ENCODE measurements around the gene SLC6A6.

SLC6A6 gene

DNA sequence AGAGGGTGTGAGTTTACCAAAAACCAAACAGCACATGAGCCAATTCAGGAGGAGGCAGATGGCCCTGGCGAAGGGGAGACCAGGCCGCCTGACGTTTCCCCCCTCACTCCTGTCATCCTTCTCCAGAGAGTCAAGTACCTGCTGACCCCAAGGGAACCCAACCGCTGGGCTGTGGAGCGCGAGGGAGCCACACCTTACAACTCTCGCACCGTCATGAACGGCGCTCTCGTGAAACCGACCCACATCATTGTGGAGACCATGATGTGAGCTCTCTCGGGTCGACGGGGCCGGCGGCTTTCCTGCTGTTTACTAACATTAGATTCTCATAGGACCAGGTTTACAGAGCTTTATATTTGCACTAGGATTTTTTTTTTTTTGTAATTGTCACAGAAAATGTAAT, 82.3 kb downstream of the SLC6A6 start:
- DNase-seq (ENCODE audit: low read depth in 2 of 2), result no peak

DNA sequence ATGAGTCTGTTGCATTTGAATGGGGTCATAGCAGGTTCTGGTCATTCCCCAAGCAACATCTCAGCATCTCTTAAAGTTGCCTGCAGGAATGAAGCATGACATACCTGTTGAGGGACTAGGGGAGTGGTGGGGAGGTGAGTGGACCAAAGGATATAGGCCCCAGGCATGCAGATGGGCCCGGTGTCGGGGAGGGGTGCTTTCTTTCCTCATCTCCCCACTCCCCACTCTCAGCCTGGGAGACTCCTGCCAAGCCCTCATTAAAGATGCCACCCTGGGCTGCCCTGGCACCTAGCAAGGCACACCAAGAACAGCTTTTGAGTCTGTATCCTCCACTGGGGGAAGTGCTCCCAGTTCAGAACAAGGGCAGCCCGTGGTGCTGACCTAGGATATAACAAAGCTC, 83.6 kb downstream of the SLC6A6 start:
- DNase-seq (ENCODE audit: low read depth in 2 of 2), result no peak

DNA sequence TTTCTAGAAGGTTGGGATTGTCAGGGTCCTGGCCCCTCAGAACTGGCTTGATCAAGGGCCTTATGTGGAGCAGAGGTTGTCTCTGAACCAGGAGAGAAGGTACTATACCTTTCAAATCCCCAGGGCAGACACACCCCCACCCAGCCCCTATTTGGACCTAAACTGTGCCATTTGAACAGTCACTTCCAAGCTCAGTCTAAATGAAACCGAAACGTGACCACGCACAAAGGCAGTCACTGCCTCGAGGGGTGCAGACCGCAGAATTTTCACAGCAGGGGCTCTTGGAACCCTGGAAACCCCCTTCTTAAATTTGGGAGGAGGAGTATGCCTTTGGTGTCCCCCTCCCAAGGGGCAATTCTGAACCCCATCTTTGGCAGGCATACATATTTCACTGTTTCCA, 84.1 kb downstream of the SLC6A6 start:
- no peak for DNase-seq (ENCODE audit: low read depth in 2 of 2)

DNA sequence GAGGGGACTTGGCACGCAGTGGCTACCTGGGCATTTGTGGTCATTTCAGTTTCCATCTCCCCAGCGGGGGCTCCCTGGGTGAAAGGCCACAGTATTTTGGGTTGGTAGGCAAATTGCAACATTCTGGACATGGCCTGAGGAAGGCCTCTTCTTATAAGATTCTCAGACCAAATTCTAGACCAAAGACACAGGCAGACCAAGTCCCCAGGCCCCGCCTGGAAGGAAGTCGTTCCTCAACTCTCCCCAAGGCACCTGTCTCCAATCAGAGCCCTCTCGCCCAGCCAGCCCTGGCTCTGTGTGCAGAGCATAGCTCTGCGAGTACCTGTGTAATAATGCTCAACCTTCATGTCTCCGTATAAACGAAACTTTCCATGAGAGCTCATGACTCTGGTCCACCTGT, 84.7 kb downstream of the SLC6A6 start:
- no peak for DNase-seq (ENCODE audit: low read depth in 2 of 2)

DNA sequence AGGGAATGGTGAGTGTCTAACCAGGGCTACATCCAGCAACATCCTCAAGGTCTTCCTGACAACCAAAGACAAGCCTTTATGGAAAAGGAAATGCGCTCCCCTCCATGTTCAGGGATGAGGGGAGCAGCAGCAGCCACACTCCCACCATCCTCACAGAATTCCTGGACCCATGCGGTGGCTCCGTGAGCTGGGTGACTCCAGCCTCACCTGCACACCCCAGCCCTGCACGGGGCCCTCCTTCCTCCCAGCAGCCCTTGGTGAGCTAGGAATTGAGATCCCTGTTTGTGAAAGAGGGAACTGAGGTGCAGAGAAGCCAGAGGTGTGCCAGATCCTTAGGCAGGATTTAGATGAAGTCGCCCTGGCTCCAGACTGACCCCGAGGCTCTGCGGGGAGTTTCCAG, 85.4 kb downstream of the SLC6A6 start:
- DNase-seq (ENCODE audit: low read depth in 2 of 2), result no peak

DNA sequence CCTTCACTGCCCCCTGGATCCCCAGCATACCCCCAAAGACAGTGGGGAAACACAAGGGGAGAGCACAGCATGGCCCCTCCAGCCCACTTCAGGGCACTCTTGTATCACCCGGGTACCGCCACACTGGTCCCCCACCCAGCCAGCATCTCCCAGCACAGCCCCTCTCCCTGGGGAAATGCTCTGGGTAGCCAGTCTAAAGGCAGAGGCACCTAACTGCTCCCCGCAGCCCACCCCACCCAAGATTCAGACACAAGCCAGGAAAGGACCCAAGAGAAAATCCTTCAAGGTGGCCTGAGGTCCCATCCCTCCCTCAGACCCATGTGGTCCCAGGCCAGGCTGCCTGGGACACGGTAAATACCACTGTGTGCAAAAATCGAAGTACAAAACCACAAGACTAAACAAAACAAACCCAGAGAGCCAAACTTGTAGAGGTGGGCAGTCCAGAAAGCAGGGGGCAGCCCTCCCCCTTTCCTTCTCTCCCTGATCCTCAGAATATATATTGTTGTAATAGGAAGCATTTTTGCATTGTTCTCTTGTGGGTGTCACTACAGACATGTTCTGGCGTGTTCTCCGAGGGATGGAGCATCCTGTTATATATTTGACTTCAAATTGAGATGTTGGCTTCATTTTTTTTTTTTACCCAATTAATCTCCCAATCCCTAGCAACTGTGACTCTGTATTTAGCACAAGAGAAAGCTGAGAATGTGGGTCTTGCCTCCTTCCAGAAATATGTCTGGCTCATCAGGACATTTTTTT, 86.1 kb downstream of the SLC6A6 start:
- no peak for DNase-seq (ENCODE audit: low read depth in 2 of 2)

DNA sequence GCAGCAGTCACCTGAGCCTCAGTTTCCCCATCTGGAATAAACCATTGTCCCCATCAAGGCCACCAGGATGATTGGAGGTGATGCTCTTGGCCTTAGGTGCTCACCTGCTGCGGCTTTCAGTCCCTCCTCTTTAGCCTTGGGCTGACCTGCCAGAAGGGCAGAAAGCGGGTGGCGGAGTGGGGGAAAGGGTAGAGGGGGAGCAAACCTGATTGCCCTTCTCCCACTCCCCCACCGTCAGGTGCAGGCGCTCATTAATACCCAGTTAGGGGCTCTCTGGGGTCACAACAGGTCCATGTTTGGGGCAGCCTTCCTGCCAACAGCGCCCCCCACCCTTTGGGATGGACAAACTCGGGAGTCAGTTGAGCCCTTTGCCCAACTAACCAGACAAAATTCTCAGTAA, 87.2 kb downstream of the SLC6A6 start:
- DNase-seq (ENCODE audit: low read depth in 2 of 2), result no peak

DNA sequence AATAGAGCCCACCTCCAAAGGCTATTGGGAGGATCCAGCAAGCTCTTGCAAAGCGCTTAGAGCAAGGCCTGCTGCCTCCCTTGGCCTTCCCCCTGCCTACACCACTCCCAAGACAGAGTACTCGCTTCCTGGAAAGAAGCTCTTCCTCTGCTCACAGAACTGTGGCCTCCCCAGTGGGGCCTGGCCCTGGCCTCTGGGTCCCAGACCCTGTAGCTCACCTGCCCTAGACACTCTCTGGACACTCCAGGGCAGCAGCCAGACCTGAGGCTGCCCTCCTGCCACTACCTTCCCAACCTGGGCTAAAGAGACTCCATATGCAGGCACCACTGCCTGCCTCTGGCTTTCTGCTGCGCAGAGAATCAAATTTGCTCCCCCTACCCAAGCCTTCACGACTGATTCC, 87.8 kb downstream of the SLC6A6 start:
- no peak for DNase-seq (ENCODE audit: low read depth in 2 of 2)

DNA sequence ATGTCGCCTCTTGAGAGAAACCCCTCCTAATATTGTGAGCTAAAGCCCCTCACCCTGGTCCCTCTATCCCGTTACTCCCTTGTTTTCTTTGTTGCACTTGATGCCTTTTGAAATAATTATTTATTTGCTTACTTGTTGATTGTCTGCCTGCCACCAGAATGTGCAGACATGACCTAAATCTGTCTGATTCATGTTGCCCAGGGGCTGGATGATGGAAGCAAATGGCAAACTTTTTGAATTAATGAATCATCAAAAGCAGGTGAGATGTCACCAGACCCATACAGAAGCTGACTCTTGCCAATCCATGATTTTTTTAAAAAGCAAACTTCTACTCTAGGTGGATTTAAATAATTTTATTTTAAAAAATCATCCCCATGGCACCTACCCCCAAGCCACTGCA, 88.4 kb downstream of the SLC6A6 start:
- DNase-seq (ENCODE audit: low read depth in 2 of 2), result no peak

DNA sequence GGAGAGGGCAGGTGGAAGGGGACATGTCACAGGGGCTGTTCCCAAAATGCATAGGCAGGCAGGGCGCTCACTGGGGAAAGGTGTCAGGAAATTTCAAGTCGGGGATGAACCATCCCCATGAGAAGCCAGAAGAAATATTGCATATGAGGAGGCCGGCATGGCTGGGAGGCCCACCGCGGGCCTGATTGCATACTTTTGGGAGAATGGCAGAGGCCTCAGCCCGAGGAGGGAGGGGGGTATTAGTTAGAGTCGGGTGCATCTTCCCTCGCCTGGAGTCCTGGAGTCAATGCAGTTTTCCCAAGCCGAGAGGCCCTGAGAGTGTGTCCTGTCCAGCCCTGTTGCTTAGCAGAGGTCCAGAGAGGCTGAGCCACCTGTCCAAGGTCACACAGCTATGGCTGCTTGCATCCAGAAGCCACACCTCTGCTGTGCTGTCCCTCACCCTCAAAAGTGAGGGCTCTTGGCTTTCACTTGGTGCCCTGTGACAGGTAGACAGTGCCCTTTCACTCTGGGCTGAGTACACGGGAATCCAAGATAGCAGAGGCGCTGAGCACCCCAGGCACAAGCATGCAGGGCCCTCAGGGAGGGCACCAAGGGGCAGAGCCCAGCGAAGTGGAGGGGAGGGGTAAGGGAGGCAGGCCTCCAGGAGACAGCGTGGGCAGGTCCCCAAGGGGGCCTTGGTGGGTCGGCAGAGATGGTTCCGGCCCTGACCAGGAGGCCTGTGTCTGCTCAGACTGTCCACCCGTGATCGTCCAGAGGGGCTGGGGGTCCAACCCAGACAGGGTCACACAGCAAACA, 89.2 kb downstream of the SLC6A6 start:
- no peak for DNase-seq (ENCODE audit: low read depth in 2 of 2)

DNA sequence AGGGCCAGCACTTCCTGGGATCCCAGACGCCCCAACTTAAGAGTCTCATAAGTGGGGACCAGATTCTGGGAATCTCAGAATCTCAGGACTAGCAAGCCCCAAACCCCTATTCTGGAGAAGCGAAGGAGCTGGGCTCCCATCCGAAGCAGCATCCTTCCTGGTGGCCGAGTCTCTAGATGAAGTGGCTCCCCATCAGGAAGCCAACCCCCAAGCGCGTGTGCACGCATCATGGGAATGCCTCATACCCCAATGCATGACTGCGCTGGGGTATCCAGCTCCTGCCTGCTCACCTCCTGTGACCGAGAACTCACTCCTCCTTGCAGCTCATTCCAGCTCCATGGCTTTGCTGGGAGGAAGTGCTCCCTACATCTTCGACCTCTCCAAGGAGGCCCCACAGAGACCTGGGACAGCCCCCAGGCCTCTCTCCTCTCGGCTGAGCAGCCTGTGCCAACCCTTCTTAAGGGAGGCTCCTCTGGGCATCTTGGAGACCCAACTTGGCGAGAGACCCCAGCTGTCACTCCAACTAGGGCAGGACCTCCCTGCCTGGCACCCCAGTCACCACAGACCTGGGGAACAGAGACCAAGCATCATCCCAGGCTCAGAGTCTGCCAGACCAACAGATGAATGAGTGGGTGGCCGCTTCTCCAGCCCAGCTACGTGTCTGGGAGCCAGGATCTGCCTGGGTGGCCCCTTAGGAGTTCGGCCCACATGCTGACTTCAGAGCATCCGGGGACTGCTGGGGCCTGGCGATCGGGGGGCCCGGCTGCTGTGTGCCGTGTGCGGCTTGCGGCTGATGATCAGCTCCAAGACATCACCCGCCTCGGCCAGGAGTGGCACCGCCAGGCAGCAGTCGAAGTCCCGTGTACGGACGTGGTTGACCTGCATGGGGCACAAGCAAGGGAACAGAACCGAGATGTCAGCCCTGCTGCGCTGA, 90.8 kb downstream of the SLC6A6 start:
- no peak for DNase-seq (ENCODE audit: low read depth in 2 of 2)

DNA sequence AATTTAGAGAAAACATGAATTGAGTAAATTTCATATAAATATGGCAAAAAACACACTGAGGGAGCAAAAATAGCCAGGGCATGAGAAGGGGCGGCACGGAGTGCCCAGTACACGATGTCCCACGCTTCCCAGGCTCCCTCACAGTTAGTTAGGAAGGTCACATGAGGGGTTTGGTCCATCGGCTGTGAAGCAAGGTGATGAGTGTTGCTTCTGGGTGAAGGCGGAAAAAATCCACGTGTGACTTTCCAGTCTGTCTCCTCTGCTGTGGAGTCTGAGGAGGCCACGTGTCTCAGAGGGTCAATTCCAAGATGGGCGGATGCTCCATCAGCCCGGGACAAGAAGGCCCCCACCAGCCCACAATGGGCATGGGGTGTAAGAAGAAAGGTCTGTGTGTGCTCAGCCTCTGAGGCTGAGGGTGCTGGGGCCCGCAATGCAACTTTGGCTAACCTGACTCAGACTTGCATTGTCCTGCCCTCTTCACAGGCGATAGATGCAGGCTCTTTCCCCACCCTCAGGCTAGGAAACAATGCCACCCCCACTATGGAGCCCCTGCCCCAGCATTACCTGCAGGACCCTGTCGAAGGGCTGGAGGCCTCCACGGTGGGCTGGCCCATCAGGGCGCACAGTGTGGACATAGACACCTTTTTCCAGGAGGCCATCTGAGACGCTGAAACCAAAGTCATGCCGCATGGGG, 92.0 kb downstream of the SLC6A6 start:
- DNase-seq (ENCODE audit: low read depth in 2 of 2), result no peak

DNA sequence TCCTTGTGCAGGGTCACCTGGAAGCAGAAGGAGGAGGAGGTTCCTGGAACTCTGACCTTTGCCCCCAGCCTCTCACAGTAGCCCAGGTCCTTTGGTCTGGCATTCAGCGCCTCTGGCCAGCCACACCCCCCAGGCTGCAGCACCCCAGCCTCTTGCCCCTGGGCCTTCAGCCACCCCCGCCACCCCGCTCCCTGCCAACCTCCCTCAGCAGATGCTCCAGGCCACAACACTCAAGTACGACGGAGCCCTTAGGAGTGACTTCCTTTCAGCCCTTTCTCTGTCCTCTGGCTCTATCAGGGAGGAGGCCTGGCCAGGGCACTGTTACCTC, 92.5 kb downstream of the SLC6A6 start:
- DNase-seq (ENCODE audit: low read depth in 2 of 2), result no peak

DNA sequence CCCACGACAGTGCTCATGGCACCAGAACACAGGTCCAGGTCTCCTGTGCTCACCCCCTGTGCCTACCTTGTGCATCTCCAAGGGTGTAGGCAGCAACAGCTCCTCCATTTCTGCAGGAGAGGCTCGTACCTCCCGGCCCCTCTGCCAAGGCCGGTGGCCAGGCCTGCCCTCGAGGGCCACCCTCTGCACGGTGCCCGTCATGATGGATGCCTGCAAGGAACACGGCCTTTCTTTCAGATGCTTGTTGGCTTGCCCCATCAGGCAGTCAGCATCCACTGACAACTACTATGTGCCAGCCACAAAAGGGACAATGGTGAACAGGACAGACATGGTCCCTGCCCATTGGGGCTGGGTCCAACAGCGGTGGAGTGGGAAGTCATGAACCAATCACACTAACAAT, 93.9 kb downstream of the SLC6A6 start:
- DNase-seq (ENCODE audit: low read depth in 2 of 2), result no peak

DNA sequence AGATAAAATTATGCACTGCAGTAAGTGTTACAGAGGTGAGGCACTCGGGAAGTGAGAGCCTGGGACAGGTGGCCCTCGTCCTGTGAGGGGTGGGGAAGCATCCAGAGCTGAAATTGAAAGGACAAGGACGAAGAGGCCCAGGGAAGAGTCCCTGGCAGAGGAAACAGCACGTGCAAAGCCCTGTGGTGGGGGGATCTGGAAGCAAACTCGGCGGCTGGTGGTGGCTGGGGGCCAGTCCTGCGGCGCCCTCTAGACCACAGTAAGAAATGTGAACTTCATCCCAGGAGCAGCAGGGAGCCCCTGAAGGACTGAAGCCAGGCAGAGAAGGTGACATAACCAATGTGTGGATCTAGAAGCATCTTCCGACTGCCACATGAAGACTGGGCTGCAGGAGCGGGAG, 94.9 kb downstream of the SLC6A6 start:
- no peak for DNase-seq (ENCODE audit: low read depth in 2 of 2)

DNA sequence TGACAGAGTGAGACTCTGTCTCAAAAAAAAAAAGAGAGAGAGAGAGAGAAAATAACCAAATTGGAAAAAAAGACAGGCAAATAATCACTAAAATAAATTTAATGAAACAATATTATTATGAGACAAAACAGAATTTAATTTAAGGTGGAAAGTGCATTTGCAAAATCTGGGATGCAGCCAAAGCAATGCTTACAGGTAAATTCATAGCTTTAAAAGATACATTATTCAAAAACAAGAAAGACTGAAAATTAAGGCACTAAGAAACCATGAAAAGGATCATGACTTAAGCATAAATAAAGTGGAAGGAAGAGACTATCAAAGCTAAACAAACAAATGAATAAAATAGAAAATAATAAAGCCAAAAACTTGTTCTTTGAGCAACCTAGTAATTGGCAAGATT, 100.1 kb downstream of the SLC6A6 start:
- DNase-seq (ENCODE audit: low read depth in 2 of 2), result no peak

DNA sequence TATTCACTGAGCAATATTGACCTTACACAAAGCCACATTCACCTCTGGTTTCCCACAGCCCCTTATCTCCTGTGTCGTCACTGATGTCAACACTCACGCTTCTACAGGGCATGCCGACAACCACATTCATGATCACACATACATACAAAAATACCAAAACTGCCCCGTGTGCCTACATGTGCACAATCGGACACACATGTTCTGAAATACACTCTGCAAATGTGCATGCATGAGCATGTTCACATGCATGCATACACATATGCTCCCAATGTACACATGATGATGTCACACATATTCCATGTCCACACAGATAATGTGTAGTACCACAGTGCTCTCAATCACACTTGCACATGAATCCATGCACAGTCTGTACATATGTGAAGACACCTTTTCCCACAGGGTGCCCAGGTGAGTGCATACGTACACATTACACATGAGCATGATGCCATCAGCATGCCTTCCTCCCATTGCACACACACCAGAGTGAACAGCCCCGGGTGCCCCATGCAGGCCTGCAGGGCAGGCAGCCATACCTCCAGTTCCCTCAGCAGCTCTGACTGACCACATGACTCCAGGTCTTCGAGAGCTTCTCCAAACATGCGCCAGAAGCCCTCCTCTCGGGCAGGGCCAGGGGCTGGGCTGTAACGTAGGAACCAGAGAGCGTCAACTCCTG, 100.8 kb downstream of the SLC6A6 start:
- no peak for DNase-seq (ENCODE audit: low read depth in 2 of 2)

DNA sequence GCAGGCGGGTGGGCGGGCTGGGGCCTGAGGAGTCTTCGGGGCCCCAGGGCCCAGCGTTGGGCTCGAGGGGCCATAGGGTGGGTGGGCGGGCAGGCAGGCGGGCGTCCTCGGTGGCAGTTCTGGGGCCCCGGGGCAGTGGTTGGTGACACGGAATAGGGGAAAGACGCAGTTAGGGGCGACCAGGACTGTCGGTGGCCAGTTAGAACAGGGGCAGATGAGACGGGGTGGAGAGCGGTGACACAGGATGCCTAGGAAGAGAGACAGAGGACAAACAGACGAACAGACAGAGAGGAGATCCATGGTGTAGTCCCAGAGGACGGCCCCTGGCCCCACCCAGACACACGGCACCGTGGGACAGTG, 101.3 kb downstream of the SLC6A6 start:
- no peak for DNase-seq (ENCODE audit: low read depth in 2 of 2)

DNA sequence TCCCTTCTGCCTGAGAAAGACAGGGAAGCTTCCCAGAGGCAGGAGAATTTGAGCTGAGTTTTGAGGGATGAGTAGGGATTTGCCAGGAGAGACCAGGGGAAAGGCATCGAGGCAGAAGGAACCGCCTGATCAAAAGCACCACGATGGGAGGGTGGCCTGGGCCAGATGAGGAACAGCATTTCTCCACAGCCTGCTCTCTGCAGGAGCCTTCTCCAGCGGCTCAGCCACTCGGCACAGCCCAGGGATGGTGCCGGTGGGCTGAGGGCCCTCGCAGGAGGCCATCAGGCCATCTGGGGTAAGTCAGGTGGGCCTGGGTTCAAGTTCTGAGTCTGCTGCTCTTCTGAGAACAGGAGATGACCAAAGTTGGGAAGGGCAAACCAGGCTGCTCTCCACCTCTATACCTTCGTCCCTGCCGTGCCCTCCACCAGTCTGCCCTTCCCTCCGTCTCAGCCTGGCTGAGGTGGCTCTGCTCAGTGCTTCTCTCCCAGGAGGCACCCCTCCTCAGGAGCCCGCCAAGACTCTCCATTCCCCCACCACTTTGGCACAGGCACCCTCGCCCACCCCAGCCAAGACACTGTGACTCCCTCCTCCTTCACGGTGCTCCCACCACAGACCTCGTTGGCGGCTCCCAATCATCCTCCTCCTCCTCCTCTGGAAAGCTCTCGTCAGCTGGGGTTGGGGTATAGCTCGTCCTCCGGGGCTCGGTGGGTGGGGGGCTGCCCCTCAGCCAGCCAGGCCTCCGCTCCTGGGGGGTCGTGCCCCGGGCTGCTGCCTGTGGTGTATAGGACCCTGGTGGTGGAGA, 102.8 kb downstream of the SLC6A6 start:
- no peak for DNase-seq (ENCODE audit: low read depth in 2 of 2)

DNA sequence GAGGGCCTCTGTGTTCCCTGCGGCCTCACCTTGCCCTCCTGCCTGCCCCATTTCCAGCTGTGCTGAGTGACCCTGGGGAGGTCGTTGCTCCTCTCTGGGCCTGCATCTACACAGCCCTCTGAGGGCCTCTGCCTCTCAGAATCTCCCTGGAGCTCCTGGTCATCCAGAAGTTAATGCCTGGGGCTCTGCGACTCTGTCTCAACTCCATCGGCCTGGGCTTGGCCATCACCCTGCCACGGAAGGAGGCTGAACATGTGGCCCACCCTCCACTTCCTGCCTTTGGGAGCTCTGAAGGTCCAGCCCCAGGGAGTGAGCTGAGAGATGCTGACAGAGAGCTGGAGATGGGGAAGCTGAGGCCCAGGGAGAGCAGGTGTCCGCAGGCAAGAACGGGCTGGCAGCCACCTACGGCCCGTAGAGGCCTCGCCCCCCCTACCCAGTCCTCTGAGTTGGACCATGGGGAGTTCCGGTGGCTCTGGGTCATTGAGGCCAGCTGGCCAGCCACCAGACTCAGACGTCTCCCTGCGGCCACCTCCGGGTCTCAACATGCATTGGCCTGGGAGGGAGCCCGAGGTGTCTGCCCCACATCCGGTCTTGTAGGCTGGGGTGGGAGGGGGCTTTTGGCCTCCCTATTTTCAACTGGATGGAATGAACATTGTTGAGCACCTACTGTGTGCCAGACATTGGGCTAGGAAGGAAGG, 103.5 kb downstream of the SLC6A6 start:
- no peak for DNase-seq (ENCODE audit: low read depth in 2 of 2)
